ENCODE data around the gene MKI67. TPM values are rescaled to one million over a fixed set of nuclear protein-coding genes. Genes with fewer than 3 reads are reported as not detected.

The MKI67 gene
- total RNA-seq, 1 donor, result 38.7 TPM

DNA sequence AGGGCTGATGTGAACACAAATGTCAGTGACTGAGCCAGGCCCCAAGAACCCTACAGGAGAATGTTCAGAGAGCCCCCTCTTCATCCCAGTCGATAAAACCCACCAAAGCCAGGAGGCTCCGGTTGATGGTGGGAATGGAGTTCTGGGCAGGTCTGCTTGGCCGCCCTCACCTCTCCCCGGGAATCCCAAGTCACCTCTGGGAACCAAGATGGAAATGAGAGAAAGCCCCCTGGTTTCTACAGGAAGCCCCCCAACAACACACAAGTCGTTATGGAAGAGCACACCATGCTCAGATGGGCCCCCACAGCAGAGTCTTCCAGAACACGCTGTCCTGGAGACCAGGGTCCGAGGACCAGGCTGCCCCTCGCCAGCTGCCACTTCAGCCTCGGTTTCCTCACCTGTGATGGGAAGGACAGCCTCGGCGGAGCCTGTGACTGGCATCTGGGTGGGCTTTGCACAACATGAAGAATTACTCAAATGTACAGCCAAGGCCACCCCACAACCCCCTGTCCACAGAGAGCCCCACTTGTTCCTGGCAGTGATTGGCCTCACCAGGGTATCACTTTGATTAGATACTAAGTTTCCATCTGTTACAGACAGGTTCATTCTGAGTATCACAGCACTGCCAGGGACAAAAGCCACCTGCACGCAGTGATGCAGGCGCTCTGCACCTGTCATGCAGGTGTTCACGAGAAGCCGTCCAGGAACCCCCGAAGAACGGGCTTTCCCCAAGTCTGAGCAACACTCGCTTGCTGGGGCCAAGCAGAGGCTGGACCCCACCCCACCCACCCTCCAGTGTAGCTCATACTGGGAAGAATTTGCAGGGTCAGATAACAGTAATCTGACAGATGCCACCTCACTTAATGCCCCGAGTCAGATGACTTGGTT, 57.6 kb downstream of the MKI67 start:
- DNase-seq (ENCODE audit: low read depth), result no peak
- TF ChIP-seq, protein P1, sequence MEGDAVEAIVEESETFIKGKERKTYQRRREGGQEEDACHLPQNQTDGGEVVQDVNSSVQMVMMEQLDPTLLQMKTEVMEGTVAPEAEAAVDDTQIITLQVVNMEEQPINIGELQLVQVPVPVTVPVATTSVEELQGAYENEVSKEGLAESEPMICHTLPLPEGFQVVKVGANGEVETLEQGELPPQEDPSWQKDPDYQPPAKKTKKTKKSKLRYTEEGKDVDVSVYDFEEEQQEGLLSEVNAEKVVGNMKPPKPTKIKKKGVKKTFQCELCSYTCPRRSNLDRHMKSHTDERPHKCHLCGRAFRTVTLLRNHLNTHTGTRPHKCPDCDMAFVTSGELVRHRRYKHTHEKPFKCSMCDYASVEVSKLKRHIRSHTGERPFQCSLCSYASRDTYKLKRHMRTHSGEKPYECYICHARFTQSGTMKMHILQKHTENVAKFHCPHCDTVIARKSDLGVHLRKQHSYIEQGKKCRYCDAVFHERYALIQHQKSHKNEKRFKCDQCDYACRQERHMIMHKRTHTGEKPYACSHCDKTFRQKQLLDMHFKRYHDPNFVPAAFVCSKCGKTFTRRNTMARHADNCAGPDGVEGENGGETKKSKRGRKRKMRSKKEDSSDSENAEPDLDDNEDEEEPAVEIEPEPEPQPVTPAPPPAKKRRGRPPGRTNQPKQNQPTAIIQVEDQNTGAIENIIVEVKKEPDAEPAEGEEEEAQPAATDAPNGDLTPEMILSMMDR (IDR thresholded peaks at IDR 0.05; ENCODE audit: insufficient read depth, low read length), result no peak
- no peak overlapping the region for H3K4me3 ChIP-seq (ENCODE audit: low read depth, low read length)

DNA sequence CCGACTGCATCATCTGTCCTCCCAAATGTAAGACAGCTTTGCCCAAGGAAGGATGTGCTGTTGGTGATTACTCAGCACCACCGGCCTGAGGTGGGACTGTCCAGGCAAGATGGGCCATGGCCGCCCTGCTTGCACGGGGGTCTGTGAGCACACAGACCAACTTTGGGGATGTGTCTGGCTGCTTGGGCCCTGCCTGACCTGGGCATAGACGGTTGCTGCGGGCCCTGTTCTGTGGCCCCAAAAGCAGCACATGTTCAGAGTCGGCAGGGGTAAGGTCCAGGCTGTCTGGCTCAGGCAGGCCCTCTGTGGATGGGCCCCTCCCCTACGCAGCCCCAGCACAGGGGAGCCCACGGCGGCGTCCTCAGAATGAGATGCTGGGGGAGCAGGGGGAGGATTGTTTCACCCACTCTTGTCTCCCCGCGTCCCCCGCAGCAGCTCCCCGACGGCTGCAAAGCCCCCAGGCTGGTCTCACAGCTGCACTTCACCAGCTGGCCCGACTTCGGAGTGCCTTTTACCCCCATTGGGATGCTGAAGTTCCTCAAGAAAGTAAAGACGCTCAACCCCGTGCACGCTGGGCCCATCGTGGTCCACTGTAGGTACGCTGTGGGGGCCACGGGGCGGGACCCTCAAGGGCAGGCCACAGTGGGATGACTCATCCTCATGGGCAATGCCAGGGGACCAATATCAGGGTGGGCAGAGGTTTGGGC, 58.4 kb downstream of the MKI67 start:
- no peak overlapping the region for H3K4me3 ChIP-seq (ENCODE audit: low read depth, low read length)
- no peak for DNase-seq (ENCODE audit: low read depth)
- TF ChIP-seq, protein P1 (IDR thresholded peaks at IDR 0.05; ENCODE audit: insufficient read depth, low read length), result no peak

DNA sequence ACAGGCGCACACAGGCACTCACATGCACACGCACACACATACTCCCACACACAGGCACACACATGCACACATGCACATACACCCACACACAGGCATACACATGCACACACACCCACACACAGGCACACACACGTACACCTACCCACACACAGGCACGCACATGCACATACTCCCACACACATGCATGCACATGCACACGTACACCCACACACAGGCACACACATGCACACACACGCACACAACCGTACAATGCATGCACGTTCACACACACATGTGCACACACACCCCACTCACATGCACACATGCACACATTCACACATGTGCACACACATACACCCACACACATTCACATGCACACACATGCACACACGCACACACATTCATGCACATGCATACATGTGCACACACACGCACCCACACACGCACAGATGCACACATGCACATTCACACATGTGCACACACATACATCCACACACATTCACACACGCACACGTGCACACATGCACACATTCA, 59.3 kb downstream of the MKI67 start:
- no peak for DNase-seq (ENCODE audit: low read depth)
- H3K4me3 ChIP-seq (ENCODE audit: low read depth, low read length), result no peak overlapping the region
- TF ChIP-seq, protein P1 (IDR thresholded peaks at IDR 0.05; ENCODE audit: insufficient read depth, low read length), result no peak

DNA sequence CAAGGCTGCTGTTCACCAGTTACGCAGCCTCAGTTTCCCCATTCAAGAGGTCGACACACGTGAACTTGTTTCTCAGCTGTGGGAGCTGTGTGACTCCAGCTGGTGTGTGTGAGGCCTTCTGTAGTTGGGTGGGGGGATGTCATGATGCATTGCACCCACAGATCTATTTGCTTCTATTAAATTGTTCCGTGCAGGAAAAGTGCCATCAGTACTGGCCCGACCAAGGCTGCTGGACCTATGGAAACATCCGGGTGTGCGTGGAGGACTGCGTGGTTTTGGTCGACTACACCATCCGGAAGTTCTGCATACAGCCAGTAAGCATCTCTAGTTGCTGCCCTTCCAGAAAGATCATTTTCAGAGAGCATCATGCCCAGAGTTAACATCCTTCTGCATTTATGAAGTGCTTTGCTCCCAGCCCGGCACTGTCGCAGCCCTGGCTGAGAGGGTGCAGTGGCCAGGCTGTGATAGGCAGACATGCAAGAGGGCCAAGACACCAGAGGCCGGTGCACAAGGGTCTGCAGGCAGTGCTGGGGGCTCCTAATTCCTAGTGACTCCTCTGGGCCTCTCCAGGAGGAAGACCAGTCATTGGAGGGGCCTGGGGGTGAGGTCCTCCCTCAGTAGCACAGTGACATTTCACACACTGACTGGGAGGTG, 60.2 kb downstream of the MKI67 start:
- TF ChIP-seq, protein P1 (IDR thresholded peaks at IDR 0.05; ENCODE audit: insufficient read depth, low read length), result no peak
- H3K4me3 ChIP-seq (ENCODE audit: low read depth, low read length), result no peak overlapping the region
- no peak for DNase-seq (ENCODE audit: low read depth)

DNA sequence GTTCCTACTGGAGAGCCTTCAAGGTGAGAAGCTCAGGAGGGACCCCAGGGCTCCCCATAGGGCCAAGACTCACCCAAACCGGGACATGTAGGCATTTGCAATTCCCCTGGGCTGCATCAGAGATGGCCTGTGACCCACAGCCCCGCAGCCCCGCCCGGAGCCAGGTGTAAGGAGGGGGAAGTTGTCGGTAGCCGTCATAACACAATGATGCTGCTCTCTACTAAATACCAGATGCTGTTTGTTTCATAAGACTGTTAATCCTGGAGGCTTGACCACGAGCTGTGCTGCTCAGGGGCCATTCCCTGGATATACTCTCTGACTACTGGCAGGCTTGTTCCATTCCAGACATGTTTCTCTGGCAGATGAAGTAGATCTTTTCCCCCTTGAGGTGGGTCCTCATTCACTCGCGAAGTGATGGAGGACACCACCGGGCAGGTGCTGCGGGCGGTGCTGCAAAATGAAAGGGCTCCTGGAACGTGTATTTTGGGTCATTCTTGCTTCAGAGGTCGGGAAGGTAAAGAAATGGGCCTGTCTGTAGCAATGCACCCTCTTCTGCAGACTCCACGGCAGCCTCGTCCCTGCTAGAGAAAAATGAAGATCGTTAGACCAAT, 61.1 kb downstream of the MKI67 start:
- TF ChIP-seq, protein P1 (IDR thresholded peaks at IDR 0.05; ENCODE audit: insufficient read depth, low read length), result no peak
- DNase-seq (ENCODE audit: low read depth), result no peak
- no peak overlapping the region for H3K4me3 ChIP-seq (ENCODE audit: low read depth, low read length)

All from fibroblast of the aortic adventitia (primary cell).